ENCODE data around the gene TRIM51G.
"Not testable (repeated sequence)": the region's sequence is repeated elsewhere in the genome, so short reads cannot be mapped to it uniquely, and the experiment has no call there.

TRIM51G gene, protein sequence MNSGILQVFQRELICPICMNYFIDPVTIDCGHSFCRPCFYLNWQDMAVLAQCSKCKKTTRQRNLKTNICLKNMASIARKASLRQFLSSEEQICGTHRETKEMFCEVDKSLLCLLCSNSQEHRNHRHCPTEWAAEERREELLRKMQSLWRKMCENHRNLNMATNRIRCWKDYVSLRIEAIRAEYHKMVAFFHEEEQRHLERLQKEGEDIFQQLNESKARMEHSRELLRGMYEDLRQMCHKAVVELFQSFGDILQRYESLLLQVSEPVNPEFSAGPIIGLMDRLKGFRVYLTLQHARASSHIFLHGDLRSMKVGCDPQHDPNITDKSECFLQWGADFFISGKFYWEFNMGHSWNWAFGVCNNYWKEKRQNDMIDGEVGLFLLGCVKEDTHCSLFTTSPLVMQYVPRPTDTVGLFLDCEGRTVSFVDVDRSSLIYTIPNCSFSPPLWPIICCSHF

DNA sequence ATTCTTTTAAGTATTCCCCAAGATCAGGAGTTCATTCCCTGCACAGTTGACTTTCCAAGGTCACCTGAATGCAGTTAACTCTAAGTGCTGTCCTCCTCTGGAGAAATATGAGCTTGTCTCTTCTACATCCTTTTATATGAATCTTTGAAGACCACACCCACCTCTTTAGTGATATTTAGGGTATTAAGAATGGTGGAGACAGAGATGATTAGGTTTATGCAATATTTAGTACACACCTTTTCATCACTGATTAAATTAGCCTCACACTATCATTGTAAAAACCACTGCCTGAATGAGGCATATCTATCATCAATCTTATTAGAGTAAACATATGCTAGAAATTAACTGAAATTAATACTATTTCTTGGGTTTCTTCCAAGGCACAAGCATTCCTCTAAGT, at the start of gene TRIM51G:
Gene TRIM51G (minus strand): TSS at position 101 of the 400 bp plus-strand sequence. CDS start 2,190 bp downstream, outside the sequence.
- not testable (repeated sequence) for DNase-seq (ENCODE audit: low read depth); H3K4me3 ChIP-seq (ENCODE audit: low read depth, low read length)

DNA sequence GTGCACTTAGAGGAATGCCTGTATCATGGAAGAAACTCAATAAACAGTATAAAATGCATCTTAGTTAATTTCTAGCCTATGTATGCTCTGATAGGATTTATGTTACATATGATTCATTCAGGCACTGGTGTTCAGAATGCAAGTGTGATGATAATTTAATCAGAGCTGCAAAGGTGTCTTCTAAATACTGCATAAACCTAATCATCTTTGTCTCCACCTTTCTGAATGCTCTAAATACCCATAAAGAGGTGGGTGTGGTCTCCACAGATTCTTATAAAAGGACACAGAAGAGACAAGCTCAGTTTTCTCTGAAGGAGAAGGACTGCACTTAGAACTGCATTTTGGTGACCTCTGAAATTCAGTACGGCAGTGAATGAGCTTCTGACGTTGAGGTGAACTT, 44.8 kb upstream of the TRIM51G start, which contains the start of gene TRIM49B:
Gene TRIM49B (plus strand): TSS at position 301 of the 400 bp plus-strand sequence. CDS start 2,777 bp downstream, outside the sequence.
- DNase-seq (ENCODE audit: low read depth); H3K4me3 ChIP-seq (ENCODE audit: low read depth, low read length): not testable (repeated sequence)

- H3K4me3 ChIP-seq (ENCODE audit: low read depth, low read length); DNase-seq (ENCODE audit: low read depth): not testable (repeated sequence)
These were observed 15.1 kb downstream of the TRIM51G start for GRCh38 chr11:48968592-48968991.

GRCh38 chr11:48955315-48956049, 28.2 kb downstream of the TRIM51G start:
- H3K4me3 ChIP-seq (ENCODE audit: low read depth, low read length); DNase-seq (ENCODE audit: low read depth): not testable (repeated sequence)

DNA sequence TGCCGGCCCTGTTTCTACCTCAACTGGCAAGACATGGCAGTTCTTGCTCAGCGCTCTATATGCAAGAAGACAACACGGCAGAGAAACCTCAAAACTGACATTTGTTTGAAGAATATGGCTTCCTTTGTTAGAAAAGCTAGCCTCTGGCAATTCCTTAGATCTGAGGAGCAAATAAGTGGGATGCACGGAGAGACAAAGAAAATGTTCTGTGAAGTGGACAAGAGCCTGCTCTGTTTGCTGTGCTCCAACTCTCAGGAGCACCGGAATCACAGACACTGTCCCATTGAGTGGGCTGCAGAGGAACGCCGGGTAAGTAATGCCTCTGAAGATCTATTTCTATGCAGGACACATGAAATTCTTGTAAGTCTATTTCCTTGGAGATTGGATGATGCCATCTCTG, 37.9 kb downstream of the TRIM51G start:
- DNase-seq (ENCODE audit: low read depth); H3K4me3 ChIP-seq (ENCODE audit: low read depth, low read length): not testable (repeated sequence)

All from GM12864 (cell line).